ENCODE results near the gene CYS1.

DNA sequence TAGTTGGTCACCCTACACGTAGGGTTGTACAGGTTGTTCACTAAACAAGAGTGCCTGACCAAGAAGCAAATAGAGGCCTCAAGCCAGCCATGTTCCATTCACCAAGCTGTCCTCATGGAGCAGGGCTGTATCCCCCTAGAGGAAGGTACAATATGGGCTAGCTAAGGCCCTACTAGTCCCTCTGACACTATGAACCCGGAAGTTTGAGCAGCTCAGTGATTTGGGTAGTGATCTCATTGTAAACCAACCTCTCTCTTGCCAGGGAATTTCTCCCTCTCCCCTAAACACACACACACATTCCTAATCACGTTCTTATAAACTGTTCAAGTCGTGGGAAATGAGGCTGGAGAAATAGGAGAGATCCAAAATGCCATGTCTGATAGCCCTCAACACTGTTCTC lies 6.7 kb upstream of the CYS1 start:
- TF ChIP-seq, protein P1, sequence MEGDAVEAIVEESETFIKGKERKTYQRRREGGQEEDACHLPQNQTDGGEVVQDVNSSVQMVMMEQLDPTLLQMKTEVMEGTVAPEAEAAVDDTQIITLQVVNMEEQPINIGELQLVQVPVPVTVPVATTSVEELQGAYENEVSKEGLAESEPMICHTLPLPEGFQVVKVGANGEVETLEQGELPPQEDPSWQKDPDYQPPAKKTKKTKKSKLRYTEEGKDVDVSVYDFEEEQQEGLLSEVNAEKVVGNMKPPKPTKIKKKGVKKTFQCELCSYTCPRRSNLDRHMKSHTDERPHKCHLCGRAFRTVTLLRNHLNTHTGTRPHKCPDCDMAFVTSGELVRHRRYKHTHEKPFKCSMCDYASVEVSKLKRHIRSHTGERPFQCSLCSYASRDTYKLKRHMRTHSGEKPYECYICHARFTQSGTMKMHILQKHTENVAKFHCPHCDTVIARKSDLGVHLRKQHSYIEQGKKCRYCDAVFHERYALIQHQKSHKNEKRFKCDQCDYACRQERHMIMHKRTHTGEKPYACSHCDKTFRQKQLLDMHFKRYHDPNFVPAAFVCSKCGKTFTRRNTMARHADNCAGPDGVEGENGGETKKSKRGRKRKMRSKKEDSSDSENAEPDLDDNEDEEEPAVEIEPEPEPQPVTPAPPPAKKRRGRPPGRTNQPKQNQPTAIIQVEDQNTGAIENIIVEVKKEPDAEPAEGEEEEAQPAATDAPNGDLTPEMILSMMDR (IDR thresholded peaks at IDR 0.05), result no peak
- TF ChIP-seq EZH2phosphoT487 (IDR thresholded peaks at IDR 0.05), result no peak
- TF ChIP-seq EZH2 (IDR thresholded peaks at IDR 0.05), result no peak
